IPS-20b (cell line): ENCODE results near the gene RPL7A.
A peak's percentile ranks its signal among the peaks of the same experiment; 100 is the strongest.
"Not testable (repeated sequence)": the region's sequence is repeated elsewhere in the genome, so short reads cannot be mapped to it uniquely, and the experiment has no call there.

Source experiments
- H3K27ac ChIP-seq: one replicate; pipeline ENCODE4 v1.5.1; 2013; ENCODE audit warnings: low read length
- H3K27me3 ChIP-seq: 2 replicates; pipeline ENCODE4 v1.6.1; 2013; ENCODE audit warnings: mild to moderate bottlenecking, low read length, inconsistent platforms; ENCODE audit not compliant: insufficient read depth
- H3K36me3 ChIP-seq: 2 replicates; pipeline ENCODE4 v1.6.1; 2013; ENCODE audit warnings: low read depth, mild to moderate bottlenecking, inconsistent platforms, low read length, moderate library complexity; ENCODE audit not compliant: insufficient read depth
- H3K4me1 ChIP-seq: 2 replicates; pipeline ENCODE4 v1.6.1; 2013; ENCODE audit warnings: mild to moderate bottlenecking, control low read depth, inconsistent platforms, low read length, moderate library complexity; ENCODE audit not compliant: insufficient read depth
- H3K4me3 ChIP-seq: 2 replicates; pipeline ENCODE4 v1.5.1; 2013; ENCODE audit warnings: mild to moderate bottlenecking, low read length, inconsistent platforms
- H3K9ac ChIP-seq: 2 replicates; pipeline ENCODE4 v1.6.1; 2013; ENCODE audit warnings: low read depth, mild to moderate bottlenecking, inconsistent platforms, low read length, moderate library complexity
- H3K9me3 ChIP-seq: 2 replicates; pipeline ENCODE4 v1.6.1; 2013; ENCODE audit warnings: mild to moderate bottlenecking, low read depth, low read length, inconsistent platforms; ENCODE audit not compliant: insufficient read depth

RPL7A gene

DNA sequence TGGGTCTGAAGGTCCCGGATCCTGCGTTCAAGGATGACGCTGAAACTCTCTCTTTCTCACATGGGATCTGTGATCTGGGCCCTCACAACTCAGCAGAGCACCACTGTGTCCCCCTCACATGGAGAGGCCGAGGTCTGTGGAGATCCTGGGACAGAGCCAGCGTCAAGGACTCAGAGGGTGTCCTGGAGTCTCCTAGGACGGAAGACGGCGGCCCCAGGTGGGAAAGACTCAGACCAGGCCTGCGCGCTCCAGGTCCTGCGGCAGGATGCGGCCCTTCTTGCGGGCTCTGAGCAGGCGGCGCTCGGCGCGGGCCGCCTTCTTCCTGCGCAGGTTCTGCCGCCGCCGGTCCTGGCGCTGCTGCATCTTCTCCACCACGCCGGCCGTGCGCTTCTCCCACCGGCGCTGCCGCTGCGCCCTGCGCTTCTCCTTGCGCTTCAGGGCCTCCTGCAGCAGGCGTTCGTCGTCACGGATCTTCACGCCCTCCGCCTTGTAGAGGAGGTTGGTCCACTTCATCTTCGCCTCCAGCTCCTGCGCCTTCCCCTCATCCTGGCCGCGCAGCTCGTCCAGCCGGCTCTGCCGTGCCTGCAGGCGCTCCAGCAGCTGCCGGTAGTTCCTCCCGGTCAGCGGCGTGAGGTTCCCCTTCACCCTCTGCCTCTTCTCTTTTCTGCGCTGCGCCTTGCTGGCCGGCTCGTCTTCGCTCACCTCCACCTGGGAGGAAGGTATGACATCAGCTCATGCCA lies 16.2 kb upstream of the RPL7A start:
- peaks cover 51% of the 10 kb centered on the region for H3K36me3 ChIP-seq

GRCh38 chr9:133332381-133332730 lies 15.7 kb upstream of the RPL7A start:
- Histone ChIP-seq H3K9me3 (no peaks in the 10 kb centered on the region), H3K27ac (no peak overlapping the region), H3K4me3 (no peak overlapping the region), H3K27me3 (no peaks in the 10 kb centered on the region), H3K4me1 (peaks cover 7% of the 10 kb centered on the region; the same call in 1 of the 2 replicates), H3K36me3 (peaks cover 51% of the 10 kb centered on the region), H3K9ac (no peak overlapping the region)

More for the DNA sequence above, 16.2 kb upstream of the RPL7A start:
- H3K4me1 ChIP-seq, result peaks cover 7% of the 10 kb centered on the region; the same call in 1 of the 2 replicates
- H3K9ac ChIP-seq, result no peak overlapping the region
- H3K27me3 ChIP-seq, result no peaks in the 10 kb centered on the region
- H3K9me3 ChIP-seq, result no peaks in the 10 kb centered on the region
- no peak overlapping the region for H3K4me3 ChIP-seq
- H3K27ac ChIP-seq, result no peak overlapping the region

DNA sequence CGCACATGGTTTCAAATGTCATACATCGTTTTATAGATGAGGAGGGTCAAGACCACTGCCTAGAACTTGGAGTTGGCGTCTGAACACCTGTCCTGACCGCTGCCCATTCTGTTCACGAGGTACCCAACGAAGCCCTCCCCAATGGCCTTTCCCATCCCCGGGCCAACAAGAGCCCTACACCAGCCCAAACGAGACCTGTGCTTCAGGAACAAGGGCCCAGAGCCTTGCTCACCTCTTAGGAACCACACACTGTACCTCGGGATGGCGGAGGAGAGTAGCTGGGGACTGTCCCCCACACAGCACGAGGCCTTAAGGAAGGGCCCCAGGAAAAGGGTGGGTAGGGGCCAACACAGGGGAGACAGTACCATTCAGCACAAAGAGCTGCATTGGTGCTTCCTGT lies 15.0 kb upstream of the RPL7A start:
- Histone ChIP-seq H3K9me3 (no peaks in the 10 kb centered on the region), H3K27me3 (no peaks in the 10 kb centered on the region), H3K27ac (no peak overlapping the region), H3K9ac (no peak overlapping the region), H3K4me1 (peaks cover 7% of the 10 kb centered on the region; the same call in 1 of the 2 replicates), H3K4me3 (no peak overlapping the region), H3K36me3 (peaks cover 51% of the 10 kb centered on the region)

DNA sequence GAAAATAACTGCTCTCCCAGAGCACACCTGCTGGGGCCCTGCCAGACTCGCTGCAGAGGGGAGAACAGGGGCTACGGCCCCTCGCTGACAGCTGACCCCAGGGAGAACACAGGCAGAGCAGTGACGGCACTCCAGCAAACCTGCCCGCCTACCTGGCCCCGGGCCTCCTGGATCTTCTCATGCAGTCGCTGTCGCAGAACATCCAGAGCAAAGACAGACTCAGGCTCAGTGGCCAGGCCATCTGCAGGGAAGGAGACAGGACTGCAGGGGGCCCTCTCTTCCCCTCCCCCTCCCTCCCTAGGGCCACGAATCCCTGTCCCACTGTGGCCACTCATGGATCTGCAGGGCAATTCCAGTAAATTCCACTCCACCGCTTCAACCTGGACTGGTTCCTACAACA lies 14.5 kb upstream of the RPL7A start:
- no peak overlapping the region for H3K4me3 ChIP-seq

DNA sequence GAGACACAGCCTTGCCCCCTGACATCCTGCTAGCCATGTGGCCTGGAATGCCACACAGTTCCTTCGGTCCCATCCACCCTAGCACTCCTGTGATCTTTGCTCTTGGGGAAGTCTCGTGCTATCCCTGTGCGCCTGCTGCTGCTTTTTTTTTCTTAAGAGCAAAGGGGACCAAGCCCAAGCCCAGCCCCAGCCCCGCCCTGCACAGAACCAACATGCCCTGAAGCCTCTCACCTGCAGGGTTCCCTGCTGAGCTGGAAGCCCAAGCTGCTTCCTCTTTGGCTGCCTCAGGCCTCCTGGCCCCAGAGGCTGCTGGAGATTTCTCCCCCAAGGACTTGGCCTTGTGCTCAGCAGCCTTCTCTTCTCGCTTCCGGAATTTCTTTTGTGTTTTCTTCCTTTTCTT lies 13.9 kb upstream of the RPL7A start:
- Histone ChIP-seq H3K4me1 (peaks cover 7% of the 10 kb centered on the region; the same call in 1 of the 2 replicates), H3K36me3 (peaks cover 58% of the 10 kb centered on the region), H3K9me3 (no peaks in the 10 kb centered on the region), H3K9ac (peak overlapping the region; percentile 84), H3K27me3 (no peaks in the 10 kb centered on the region), H3K4me3 (peak overlapping the region; percentile 92), H3K27ac (no peak overlapping the region)

More for the DNA sequence above, 14.5 kb upstream of the RPL7A start:
- Histone ChIP-seq H3K27me3 (no peaks in the 10 kb centered on the region), H3K9me3 (no peaks in the 10 kb centered on the region), H3K36me3 (peaks cover 52% of the 10 kb centered on the region), H3K9ac (no peak overlapping the region), H3K4me1 (peaks cover 7% of the 10 kb centered on the region; the same call in 1 of the 2 replicates), H3K27ac (no peak overlapping the region)

DNA sequence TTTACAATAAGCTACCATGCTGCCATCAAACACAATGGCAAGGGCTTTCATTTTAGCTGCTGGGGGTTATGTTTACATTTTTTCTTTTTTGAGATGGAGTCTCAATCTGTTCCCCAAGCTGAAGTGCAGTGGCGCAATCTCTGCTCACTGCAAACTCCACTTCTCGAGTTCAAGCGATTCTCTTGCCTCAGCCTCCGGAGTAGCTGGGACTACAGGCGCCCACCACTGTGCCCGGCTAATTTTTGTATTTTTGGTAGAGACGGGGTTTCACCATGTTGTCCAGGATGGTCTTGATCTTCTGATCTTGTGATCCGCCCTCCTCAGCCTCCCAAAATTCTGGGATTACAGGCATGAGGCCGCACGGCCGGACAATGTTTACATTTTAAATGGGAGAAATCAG lies 13.1 kb upstream of the RPL7A start:
- H3K4me1 ChIP-seq, H3K27me3 ChIP-seq, H3K27ac ChIP-seq, H3K9me3 ChIP-seq: not testable (repeated sequence)
- Histone ChIP-seq H3K9ac (peak overlapping the region; percentile 84), H3K4me3 (peak overlapping the region; percentile 92), H3K36me3 (peaks cover 62% of the 10 kb centered on the region)

DNA sequence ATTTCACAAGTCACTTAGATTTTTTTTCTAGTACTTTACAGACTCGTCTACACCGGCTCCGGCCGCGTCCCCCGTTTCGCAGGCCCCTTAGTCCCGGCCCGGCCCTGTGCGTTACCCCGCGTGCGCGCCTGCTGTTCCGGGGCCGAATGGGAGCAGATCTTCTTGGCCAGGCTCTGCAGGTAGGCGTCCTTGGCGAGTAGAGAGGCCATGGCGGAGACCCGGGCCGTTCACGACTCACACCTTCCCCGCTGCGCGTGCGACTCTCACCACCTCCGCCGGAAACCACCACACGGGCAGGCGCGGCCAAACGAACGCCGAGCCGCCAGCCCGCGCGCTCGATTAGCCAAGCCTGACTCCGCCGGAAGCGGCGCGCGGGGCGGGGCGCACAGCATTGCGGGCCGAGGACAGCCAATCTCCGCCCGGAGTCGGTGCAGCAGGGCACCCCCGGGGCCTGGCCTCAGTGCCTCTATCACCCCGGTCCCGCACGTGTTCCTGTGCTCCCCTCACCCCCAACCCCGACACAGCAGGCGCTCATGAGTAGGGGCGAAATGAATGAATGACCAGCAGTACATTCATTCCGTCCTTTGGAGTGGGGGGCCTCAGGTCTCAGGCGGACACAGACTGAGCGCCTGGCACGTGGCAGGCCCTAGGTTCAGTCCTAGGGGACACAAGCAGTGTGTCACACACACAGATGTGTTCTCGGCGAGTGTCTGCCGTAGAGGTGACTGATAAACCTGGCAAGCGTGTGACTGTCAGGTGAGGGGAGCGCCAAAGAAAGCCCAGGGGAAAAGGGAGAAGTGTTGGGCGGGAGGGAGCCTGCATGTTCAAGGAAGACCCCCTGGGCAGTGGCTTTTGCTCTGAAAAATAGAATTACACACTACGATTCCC lies 11.8 kb upstream of the RPL7A start, which contains the start of gene SURF6:
Gene SURF6 (minus strand): TSS at position 265 of the 888 bp plus-strand sequence. CDS start 56 bp downstream, at position 209.
- Histone ChIP-seq H3K27ac (peak within 1 kb of the TSS; percentile 96), H3K36me3 (peaks cover 62% of the 10 kb centered on the region)

DNA sequence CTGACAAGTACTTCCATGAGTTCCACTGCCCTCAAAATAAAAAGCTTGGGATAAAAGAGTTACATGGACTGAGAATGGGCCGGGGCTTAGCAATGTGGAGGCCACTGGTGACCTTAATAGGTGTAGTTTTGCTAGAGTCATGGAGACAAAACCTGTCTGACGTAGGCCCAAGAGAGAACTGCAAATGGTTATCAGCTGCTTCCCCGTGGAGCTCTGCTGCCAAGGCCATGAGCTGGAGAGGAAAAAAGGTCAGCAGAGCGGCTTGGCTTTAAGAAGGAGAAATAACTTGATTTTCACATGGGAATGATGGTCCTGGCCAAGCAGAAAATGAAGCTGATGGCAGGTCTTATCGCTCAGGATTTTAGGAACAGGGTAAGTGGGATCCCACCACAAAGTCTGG lies 8.4 kb upstream of the RPL7A start:
- Histone ChIP-seq H3K4me1 (peaks cover 2% of the 10 kb centered on the region; the same call in 1 of the 2 replicates), H3K9me3 (no peaks in the 10 kb centered on the region), H3K4me3 (no peak overlapping the region), H3K27me3 (no peaks in the 10 kb centered on the region), H3K36me3 (peaks cover 61% of the 10 kb centered on the region), H3K27ac (no peak overlapping the region), H3K9ac (no peak overlapping the region)

More for the DNA sequence above, 11.8 kb upstream of the RPL7A start, which contains the start of gene SURF6:
- peak within 1 kb of the TSS; percentile 84 for H3K9ac ChIP-seq
- H3K9me3 ChIP-seq, result no peaks in the 10 kb centered on the region
- H3K27me3 ChIP-seq, result no peaks in the 10 kb centered on the region
- H3K4me3 ChIP-seq, result peak within 1 kb of the TSS; percentile 92
- peaks cover 7% of the 10 kb centered on the region; the same call in 1 of the 2 replicates for H3K4me1 ChIP-seq

DNA sequence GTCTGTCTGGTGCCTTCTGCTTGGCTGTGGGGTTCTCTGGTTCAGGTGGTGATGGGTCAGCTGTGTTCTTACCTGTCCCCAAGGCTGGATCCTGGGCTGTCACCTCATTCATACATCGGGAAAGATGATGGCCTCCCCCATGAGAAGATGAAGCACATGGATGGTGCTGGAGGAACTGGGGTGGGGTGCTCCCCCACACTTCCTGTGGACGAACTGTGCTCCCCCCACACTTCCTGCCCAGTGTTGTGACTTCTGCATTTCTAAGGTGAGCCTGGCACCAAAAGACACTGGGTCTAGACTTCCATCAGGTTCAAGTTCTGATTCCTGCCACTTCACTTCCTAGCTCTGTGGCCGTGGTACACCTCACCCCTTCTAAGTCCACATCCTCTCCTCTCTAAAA lies 7.8 kb upstream of the RPL7A start:
- Histone ChIP-seq H3K27ac (no peak overlapping the region), H3K4me3 (no peak overlapping the region), H3K4me1 (no peaks in the 10 kb centered on the region), H3K9me3 (no peaks in the 10 kb centered on the region), H3K36me3 (peaks cover 66% of the 10 kb centered on the region), H3K27me3 (no peaks in the 10 kb centered on the region), H3K9ac (no peak overlapping the region)

DNA sequence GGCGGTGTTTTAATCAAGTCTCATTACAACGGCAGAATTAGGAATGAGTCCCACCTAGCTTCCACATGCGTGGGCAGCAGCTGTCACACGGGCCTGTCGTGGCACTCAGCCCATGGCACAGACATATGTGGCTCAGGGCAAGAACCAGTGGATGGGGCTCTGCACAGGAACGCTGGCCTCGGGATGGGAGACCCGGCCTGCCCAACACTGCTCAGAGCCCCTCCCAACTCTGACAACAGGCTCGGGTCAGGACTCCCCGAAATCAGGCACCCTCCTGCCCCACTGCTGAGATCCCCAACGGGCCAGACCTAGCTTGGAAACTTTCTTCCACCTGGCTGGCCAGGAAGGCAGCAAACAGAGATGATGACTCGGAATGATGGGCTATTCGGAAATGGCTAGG lies 7.1 kb upstream of the RPL7A start:
- H3K9me3 ChIP-seq, result no peaks in the 10 kb centered on the region
- H3K4me3 ChIP-seq, result no peak overlapping the region
- H3K4me1 ChIP-seq, result no peaks in the 10 kb centered on the region
- H3K27me3 ChIP-seq, result no peaks in the 10 kb centered on the region
- no peak overlapping the region for H3K9ac ChIP-seq
- no peak overlapping the region for H3K27ac ChIP-seq
- H3K36me3 ChIP-seq, result peaks cover 72% of the 10 kb centered on the region

- no peak overlapping the region for H3K27ac ChIP-seq
- H3K27me3 ChIP-seq, result no peaks in the 10 kb centered on the region
- no peak overlapping the region for H3K4me3 ChIP-seq
- H3K9me3 ChIP-seq, result no peaks in the 10 kb centered on the region
- no peak overlapping the region for H3K9ac ChIP-seq
- H3K4me1 ChIP-seq, result no peaks in the 10 kb centered on the region
- peaks cover 78% of the 10 kb centered on the region for H3K36me3 ChIP-seq
Observed at GRCh38 chr9:133341369-133342068, 6.5 kb upstream of the RPL7A start.
